ENCODE measurements around the gene C11orf54.
"Not testable (repeated sequence)": the region's sequence is repeated elsewhere in the genome, so short reads cannot be mapped to it uniquely, and the experiment has no call there.

C11orf54 gene

GRCh38 chr11:93740730-93741093 is 760 bp upstream of the C11orf54 start:
- H3K4me3 ChIP-seq (ENCODE audit: low read length), result peak overlapping the region; percentile 85
- no peak for TF ChIP-seq CTCF (IDR thresholded peaks at IDR 0.05; ENCODE audit: insufficient read depth, low read depth, low read length, missing control alignments)
- peak; percentile 62 for DNase-seq (ENCODE audit: low read depth)

GRCh38 chr11:93741882-93742226 is 382 bp downstream of the C11orf54 start:
- TF ChIP-seq CTCF (IDR thresholded peaks at IDR 0.05; ENCODE audit: insufficient read depth, low read depth, low read length, missing control alignments), result no peak
- peak; percentile 79 for DNase-seq (ENCODE audit: low read depth)
- H3K4me3 ChIP-seq (ENCODE audit: low read length), result peak overlapping the region; percentile 85

GRCh38 chr11:93743291-93743690 is 1.8 kb downstream of the C11orf54 start:
- TF ChIP-seq CTCF (IDR thresholded peaks at IDR 0.05; ENCODE audit: insufficient read depth, low read depth, low read length, missing control alignments), result no peak
- no peak for DNase-seq (ENCODE audit: low read depth)
- no peak overlapping the region for H3K4me3 ChIP-seq (ENCODE audit: low read length)

- no peak for DNase-seq (ENCODE audit: low read depth)
- H3K4me3 ChIP-seq (ENCODE audit: low read length), result no peak overlapping the region
- TF ChIP-seq CTCF (IDR thresholded peaks at IDR 0.05; ENCODE audit: insufficient read depth, low read depth, low read length, missing control alignments), result no peak
Observed at GRCh38 chr11:93744669-93745004, 3.2 kb downstream of the C11orf54 start.

- DNase-seq (ENCODE audit: low read depth); H3K4me3 ChIP-seq (ENCODE audit: low read length): not testable (repeated sequence)
Observed at GRCh38 chr11:93745005-93745755, 3.7 kb downstream of the C11orf54 start.

GRCh38 chr11:93746101-93746500 is 4.6 kb downstream of the C11orf54 start:
- no peak overlapping the region for H3K4me3 ChIP-seq (ENCODE audit: low read length)
- TF ChIP-seq CTCF (IDR thresholded peaks at IDR 0.05; ENCODE audit: insufficient read depth, low read depth, low read length, missing control alignments), result no peak
- DNase-seq (ENCODE audit: low read depth), result no peak

- no peak overlapping the region for H3K4me3 ChIP-seq (ENCODE audit: low read length)
- DNase-seq (ENCODE audit: low read depth), result no peak
- no peak for TF ChIP-seq CTCF (IDR thresholded peaks at IDR 0.05; ENCODE audit: insufficient read depth, low read depth, low read length, missing control alignments)
Observed at GRCh38 chr11:93747122-93747521, 5.7 kb downstream of the C11orf54 start.

All from epithelial cell of esophagus (primary cell).